H9 (cell line): ENCODE data around the gene ZNF132. TPM values are rescaled to one million over a fixed set of nuclear protein-coding genes. Genes with fewer than 3 reads are reported as not detected.

Experiments used
- DNase-seq: peaks from one replicate; pipeline ENCODE4 v3.0.0-alpha.2; 2017
- H2AFZ ChIP-seq: one replicate; pipeline ENCODE4 v1.6.1; 2013; ENCODE audit warnings: mild to moderate bottlenecking, low read length, control low read depth, moderate library complexity
- H2AK5ac ChIP-seq: 2 replicates; pipeline ENCODE4 v1.6.1; 2013; ENCODE audit warnings: low read length, control low read depth, mixed read lengths; ENCODE audit not compliant: insufficient read length
- H2BK120ac ChIP-seq: one replicate; pipeline ENCODE4 v1.6.1; 2013; ENCODE audit warnings: low read depth, mild to moderate bottlenecking, low read length, control low read depth, inconsistent platforms; ENCODE audit not compliant: poor library complexity, severe bottlenecking
- H2BK12ac ChIP-seq: 2 replicates; pipeline ENCODE4 v1.6.1; 2013; ENCODE audit warnings: low read length, control low read depth, mixed read lengths, low read depth; ENCODE audit not compliant: insufficient read length
- H2BK15ac ChIP-seq: 2 replicates; pipeline ENCODE4 v1.6.1; 2013; ENCODE audit warnings: low read depth, low read length, control low read depth
- H2BK20ac ChIP-seq: one replicate; pipeline ENCODE4 v1.6.1; 2013; ENCODE audit warnings: low read depth, mild to moderate bottlenecking, low read length, control low read depth, inconsistent platforms; ENCODE audit not compliant: poor library complexity, severe bottlenecking
- H2BK5ac ChIP-seq: 2 replicates; pipeline ENCODE4 v1.6.1; 2013; ENCODE audit warnings: low read length, control low read depth, mixed read lengths; ENCODE audit not compliant: insufficient read length
- H3K14ac ChIP-seq: 2 replicates; pipeline ENCODE4 v1.6.1; 2013; ENCODE audit warnings: low read length, control low read depth; ENCODE audit not compliant: insufficient read depth
- H3K18ac ChIP-seq: 2 replicates; pipeline ENCODE4 v1.6.1; 2013; ENCODE audit warnings: low read depth, mild to moderate bottlenecking, mixed read lengths, low read length, control low read depth; ENCODE audit not compliant: insufficient read length
- H3K23ac ChIP-seq: 2 replicates; pipeline ENCODE4 v1.6.1; 2013; ENCODE audit warnings: low read length, control low read depth, mixed read lengths, low read depth; ENCODE audit not compliant: insufficient read length
- H3K23me2 ChIP-seq: 2 replicates; pipeline ENCODE4 v1.6.1; 2013; ENCODE audit warnings: low read depth, mild to moderate bottlenecking, mixed read lengths, low read length, control low read depth; ENCODE audit not compliant: insufficient read length, poor library complexity, severe bottlenecking
- H3K27ac ChIP-seq: 2 replicates; pipeline ENCODE4 v1.5.1; 2013; ENCODE audit warnings: low read length, control low read depth, mixed read lengths, low read depth; ENCODE audit not compliant: insufficient read length
- H3K27me3 ChIP-seq: 2 replicates; pipeline ENCODE4 v1.6.1; 2013; ENCODE audit warnings: low read length, control low read depth, inconsistent platforms; ENCODE audit not compliant: insufficient read depth
- H3K4ac ChIP-seq: 2 replicates; pipeline ENCODE4 v1.6.1; 2013; ENCODE audit warnings: low read depth, mild to moderate bottlenecking, control low read depth, inconsistent platforms, low read length, moderate library complexity
- H3K4me1 ChIP-seq: 2 replicates; pipeline ENCODE4 v1.6.1; 2013; ENCODE audit warnings: low read length, control low read depth, inconsistent platforms; ENCODE audit not compliant: insufficient read depth
- H3K4me2 ChIP-seq: 2 replicates; pipeline ENCODE4 v1.6.1; 2013; ENCODE audit warnings: low read length, control low read depth, mixed read lengths; ENCODE audit not compliant: insufficient read length, insufficient read depth
- H3K56ac ChIP-seq: 2 replicates; pipeline ENCODE4 v1.6.1; 2013; ENCODE audit warnings: low read depth, mild to moderate bottlenecking, mixed read lengths, low read length, control low read depth; ENCODE audit not compliant: insufficient read length
- H3K79me1 ChIP-seq: 2 replicates; pipeline ENCODE4 v1.6.1; 2013; ENCODE audit warnings: low read depth, mild to moderate bottlenecking, moderate library complexity, low read length, control low read depth, inconsistent platforms; ENCODE audit not compliant: insufficient read depth, poor library complexity, severe bottlenecking
- H3K79me2 ChIP-seq: 2 replicates; pipeline ENCODE4 v1.6.1; 2013; ENCODE audit warnings: low read length, control low read depth, inconsistent platforms; ENCODE audit not compliant: insufficient read depth
- H3K9ac ChIP-seq: 2 replicates; pipeline ENCODE4 v1.6.1; 2013; ENCODE audit warnings: low read length, control low read depth, mixed read lengths; ENCODE audit not compliant: insufficient read length; ENCODE audit errors: extremely low read depth
- H3K9me3 ChIP-seq: one replicate; pipeline ENCODE4 v1.6.1; 2013; ENCODE audit warnings: low read depth, low read length, inconsistent platforms; ENCODE audit not compliant: control insufficient read depth
- H3T11ph ChIP-seq: one replicate; pipeline ENCODE4 v1.6.1; 2013; ENCODE audit warnings: mild to moderate bottlenecking, low read length, control low read depth, inconsistent platforms
- H4K20me1 ChIP-seq: one replicate; pipeline ENCODE4 v1.6.1; 2013; ENCODE audit not compliant: control insufficient read depth, insufficient read length, insufficient read depth
- H4K5ac ChIP-seq: 2 replicates; pipeline ENCODE4 v1.6.1; 2013; ENCODE audit warnings: low read depth, mild to moderate bottlenecking, mixed read lengths, low read length, control low read depth; ENCODE audit not compliant: insufficient read length
- H4K8ac ChIP-seq: replicated peaks from 2 replicates; pipeline ENCODE4 v1.6.1; 2013; ENCODE audit warnings: low read length, control low read depth, mixed read lengths, low read depth; ENCODE audit not compliant: insufficient read length
- H4K91ac ChIP-seq: 2 replicates; pipeline ENCODE4 v1.6.1; 2013; ENCODE audit warnings: low read depth, mild to moderate bottlenecking, moderate library complexity, mixed read lengths, low read length, control low read depth; ENCODE audit not compliant: insufficient read length
- H3K27ac Mint-ChIP-seq, 3 experiments: 2 replicates in 2 of 3; 3 replicates in 1 of 3; pipeline ENCODE4 v1.8.0; 2020 to 2021; ENCODE audit warnings: mixed read lengths in 3 of 3, mild to moderate bottlenecking in 1 of 3, moderate library complexity in 1 of 3
- H3K27me3 Mint-ChIP-seq: 2 replicates; pipeline ENCODE4 v1.8.0; 2021; ENCODE audit warnings: low read depth, mild to moderate bottlenecking, moderate library complexity, mixed read lengths
- H3K36me3 Mint-ChIP-seq, 3 experiments: 2 replicates in 2 of 3; 3 replicates in 1 of 3; pipeline ENCODE4 v1.8.0; 2020 to 2021; ENCODE audit warnings: low read depth in 3 of 3, mixed read lengths in 3 of 3; ENCODE audit not compliant: insufficient read depth in 1 of 3
- H3K4me1 Mint-ChIP-seq, 2 experiments: 2 replicates each; pipeline ENCODE4 v1.8.0; 2020; ENCODE audit warnings: mixed read lengths in 2 of 2
- H3K4me3 Mint-ChIP-seq, 2 experiments: 2 replicates in 1 of 2; 3 replicates in 1 of 2; pipeline ENCODE4 v1.8.0; 2020 to 2021; ENCODE audit warnings: mild to moderate bottlenecking in 2 of 2, mixed read lengths in 2 of 2, moderate library complexity in 1 of 2
- H3K9me3 Mint-ChIP-seq, 2 experiments: 2 replicates in 1 of 2; 3 replicates in 1 of 2; pipeline ENCODE4 v1.8.0; 2020; ENCODE audit warnings: mild to moderate bottlenecking in 2 of 2, mixed read lengths in 2 of 2, moderate library complexity in 1 of 2
- CTCF ChIP-seq: fragments of 200-600 bp; sonication (generic); conservative IDR thresholded peaks from 3 replicates; pipeline ENCODE4 v1.8.0; 2021; ENCODE audit warnings: antibody characterized with exemption, mild to moderate bottlenecking
- WGBS: extraction: QIAGEN DNeasy Blood & Tissue Kit; methylation state at CpG from one replicate; pipeline ENCODE4 v1.1.7; 2013; ENCODE audit warnings: missing lambda C conversion rate, low lambda C conversion rate, mixed read lengths; ENCODE audit not compliant: insufficient read length; ENCODE audit errors: extremely low coverage; 5-methylcytosine and 5-hydroxymethylcytosine counted together
- total RNA-seq: library from RNA; stranded (reverse); gene quantifications from 2 replicates; pipeline ENCODE4 v1.2.1, GENCODE V29; 2021

Gene ZNF132
- total RNA-seq, 1 experiment from 2014 or later, result 0.24 TPM

DNA sequence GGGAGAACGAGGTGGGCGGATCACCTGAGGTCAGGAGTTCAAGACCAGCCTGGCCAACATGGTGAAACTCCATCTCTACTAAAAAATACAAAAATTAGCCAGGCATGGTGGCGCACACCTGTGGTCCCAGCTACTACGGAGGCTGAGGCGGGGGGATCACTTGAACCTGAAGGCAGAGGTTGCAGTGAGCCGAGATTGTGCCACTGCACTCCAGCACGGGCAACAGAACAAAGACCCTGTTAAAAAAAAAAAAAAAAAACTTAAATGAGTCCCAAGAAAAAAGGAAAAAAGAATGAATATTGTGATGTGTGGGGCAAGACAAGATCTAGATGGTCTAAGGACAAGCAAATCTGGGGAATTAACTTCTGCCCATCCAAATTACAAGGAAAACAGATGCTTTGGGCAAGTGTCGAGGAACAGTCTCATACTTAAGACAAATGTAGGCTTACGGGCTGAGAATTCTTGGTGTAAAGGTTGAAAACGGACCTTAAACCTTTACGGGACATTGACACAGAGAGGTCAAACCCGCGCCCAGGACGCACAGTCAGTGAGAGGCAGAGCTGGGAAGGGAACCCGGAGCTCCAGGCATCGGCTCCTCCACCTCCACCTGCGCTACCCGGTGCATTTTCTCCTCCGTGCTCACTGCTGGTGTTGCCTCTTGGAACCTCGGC is 26.3 kb upstream of the ZNF132 start:
- Histone ChIP-seq H3K27ac (no peak overlapping the region), H2AK5ac (no peak overlapping the region), H2BK20ac (no peak overlapping the region), H3K27me3 (no peaks in the 10 kb centered on the region), H3K4ac (no peak overlapping the region), H2AFZ (peak overlapping the region; percentile 70), H3K23ac (no peak overlapping the region), H4K20me1 (no peaks in the 10 kb centered on the region), H2BK120ac (no peak overlapping the region), H3K79me1 (no peaks in the 10 kb centered on the region), H3K23me2 (no peaks in the 10 kb centered on the region), H3K9ac (no peak overlapping the region), H2BK15ac (no peak overlapping the region), H3T11ph (no peak overlapping the region), H3K14ac (no peak overlapping the region), H3K79me2 (no peaks in the 10 kb centered on the region), H4K8ac (no peak overlapping the region), H4K91ac (no peak overlapping the region), H3K18ac (no peak overlapping the region), H3K4me2 (peak overlapping the region; percentile 73), H2BK5ac (no peak overlapping the region), H3K9me3 (no peaks in the 10 kb centered on the region), H3K4me1 (no peaks in the 10 kb centered on the region), H3K56ac (no peak overlapping the region), H4K5ac (no peak overlapping the region), H2BK12ac (no peak overlapping the region)
- no peak for DNase-seq
- H3K9me3 Mint-ChIP-seq, result no peaks in the 10 kb centered on the region; a peak in 1 of 5 replicates
- H3K4me1 Mint-ChIP-seq, result peaks cover 13 to 17% of the 10 kb centered on the region in 2 experiments
- peaks cover 0 to 7% (median 2%) of the 10 kb centered on the region in 3 experiments; a peak in 3 of 7 replicates for H3K36me3 Mint-ChIP-seq
- no CpG with 5 or more reads among the region's 20 CpGs for WGBS
- H3K4me3 Mint-ChIP-seq, result peak overlapping the region; percentile 79 to 84
- H3K27me3 Mint-ChIP-seq, result peaks cover 9% of the 10 kb centered on the region
- TF ChIP-seq CTCF, result no peak
- H3K27ac Mint-ChIP-seq, result no peak overlapping the region
